ENCODE data around the gene LAMA2. TPM values are rescaled to one million over a fixed set of nuclear protein-coding genes. Genes with fewer than 3 reads are reported as not detected.

LAMA2 gene
- total and polyA plus RNA-seq, 3 donors from 2014 or later, result 25.9 to 94.8 (median 56.0) TPM

GRCh38 chr6:129543981-129544380 is 661.0 kb downstream of the LAMA2 start:
- no peak for TF ChIP-seq POLR2A (IDR thresholded peaks at IDR 0.05)
- no peak for TF ChIP-seq CTCF (IDR thresholded peaks at IDR 0.05)
- H3K4me1 ChIP-seq, result no peaks in the 10 kb centered on the region
- no peaks in the 10 kb centered on the region for H3K36me3 ChIP-seq (ENCODE audit: low read depth, missing control alignments)
- intact Hi-C loops (cut with DNase I; ENCODE audit: low total_unique reads), result no loop called here
- 72 to 76% methylated on average over 2 of the region's 2 CpGs for WGBS, 2 donors
- H3K9me3 ChIP-seq, result no peaks in the 10 kb centered on the region
- no peak for DNase-seq
- no peaks in the 10 kb centered on the region for H3K27me3 ChIP-seq
- no peak overlapping the region for H3K4me3 ChIP-seq
- no peak overlapping the region for H3K27ac ChIP-seq

GRCh38 chr6:129544892-129545612 is 662.1 kb downstream of the LAMA2 start:
- 95 to 97% methylated on average over 8 of the region's 8 CpGs for WGBS, 2 donors
- no peak for TF ChIP-seq POLR2A (IDR thresholded peaks at IDR 0.05)
- no peak for TF ChIP-seq CTCF (IDR thresholded peaks at IDR 0.05)
- Histone ChIP-seq H3K27ac (no peak overlapping the region), H3K27me3 (no peaks in the 10 kb centered on the region), H3K36me3 (ENCODE audit: low read depth, missing control alignments) (no peaks in the 10 kb centered on the region), H3K4me1 (no peaks in the 10 kb centered on the region), H3K4me3 (no peak overlapping the region), H3K9me3 (no peaks in the 10 kb centered on the region)
- DNase-seq, result no peak
- intact Hi-C loops (cut with DNase I; ENCODE audit: low total_unique reads), result no loop called here

- DNase-seq, result no peak
- WGBS, 2 donors, result 80 to 84% methylated on average over 4 of the region's 4 CpGs
Observed at GRCh38 chr6:129546702-129547101, 663.8 kb downstream of the LAMA2 start.

GRCh38 chr6:129551486-129551885 is 668.5 kb downstream of the LAMA2 start:
- Histone ChIP-seq H3K4me1 (no peaks in the 10 kb centered on the region), H3K36me3 (ENCODE audit: low read depth, missing control alignments) (no peaks in the 10 kb centered on the region), H3K27me3 (no peaks in the 10 kb centered on the region), H3K27ac (no peak overlapping the region), H3K4me3 (no peak overlapping the region), H3K9me3 (no peaks in the 10 kb centered on the region)
- WGBS, 2 donors, result 95 to 100% methylated on average over 1 of the region's 1 CpG
- DNase-seq, result no peak
- TF ChIP-seq CTCF (IDR thresholded peaks at IDR 0.05), result no peak
- no peak for TF ChIP-seq POLR2A (IDR thresholded peaks at IDR 0.05)
- intact Hi-C loops (cut with DNase I; ENCODE audit: low total_unique reads), result no loop called here

More at GRCh38 chr6:129546702-129547101, 663.8 kb downstream of the LAMA2 start:
- no peak overlapping the region for H3K27ac ChIP-seq
- H3K36me3 ChIP-seq (ENCODE audit: low read depth, missing control alignments), result no peaks in the 10 kb centered on the region
- H3K4me3 ChIP-seq, result no peak overlapping the region
- H3K9me3 ChIP-seq, result no peaks in the 10 kb centered on the region
- no peaks in the 10 kb centered on the region for H3K27me3 ChIP-seq
- H3K4me1 ChIP-seq, result no peaks in the 10 kb centered on the region
- intact Hi-C loops (cut with DNase I; ENCODE audit: low total_unique reads), result no loop called here
- TF ChIP-seq POLR2A (IDR thresholded peaks at IDR 0.05), result no peak
- no peak for TF ChIP-seq CTCF (IDR thresholded peaks at IDR 0.05)

GRCh38 chr6:129552413-129552812 is 669.5 kb downstream of the LAMA2 start:
- TF ChIP-seq CTCF (IDR thresholded peaks at IDR 0.05) (no peak), POLR2A (IDR thresholded peaks at IDR 0.05) (no peak)
- WGBS, 2 donors, result 74 to 88% methylated on average over 2 of the region's 2 CpGs
- intact Hi-C loops (cut with DNase I; ENCODE audit: low total_unique reads), result no loop called here

More at GRCh38 chr6:129552413-129552812, 669.5 kb downstream of the LAMA2 start:
- no peak overlapping the region for H3K27ac ChIP-seq
- no peaks in the 10 kb centered on the region for H3K9me3 ChIP-seq
- H3K4me3 ChIP-seq, result no peak overlapping the region
- H3K36me3 ChIP-seq (ENCODE audit: low read depth, missing control alignments), result no peaks in the 10 kb centered on the region
- no peaks in the 10 kb centered on the region for H3K27me3 ChIP-seq
- DNase-seq, result no peak
- H3K4me1 ChIP-seq, result no peaks in the 10 kb centered on the region

Data from testis (tissue), 3 donors.